ENCODE results near the gene MCTP1. TPM values are rescaled to one million over a fixed set of nuclear protein-coding genes. Genes with fewer than 3 reads are reported as not detected.
"Not testable (repeated sequence)": the region's sequence is repeated elsewhere in the genome, so short reads cannot be mapped to it uniquely, and the experiment has no call there.

The MCTP1 gene
- total RNA-seq, 2 donors from 2014 or later: 6.6 to 11.2 TPM

DNA sequence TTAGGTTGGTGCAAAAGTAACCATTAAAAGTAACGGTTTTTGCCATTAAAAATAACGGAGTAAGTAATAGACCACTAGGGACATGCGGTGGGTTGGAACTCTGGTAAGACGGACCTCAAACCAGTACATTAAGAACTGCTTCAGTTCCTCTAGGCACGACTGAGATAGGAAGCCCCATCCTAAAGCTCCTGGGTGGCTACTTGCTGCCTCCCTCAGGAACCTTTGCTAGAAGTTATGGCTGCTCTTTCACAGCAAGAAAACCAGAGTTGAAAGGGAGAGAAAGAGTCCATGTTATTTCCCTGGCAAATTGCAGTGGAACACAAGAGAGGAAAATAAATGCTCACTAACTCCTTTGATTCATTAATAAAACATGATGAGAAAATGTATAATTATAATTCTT is 47.6 kb downstream of the MCTP1 start:
- DNase-seq (ENCODE audit: low spot score) (no peak), ATAC-seq (no peak)
- Mint-ChIP-seq H3K36me3 (no peaks in the 10 kb centered on the region), H3K27ac (no peak overlapping the region), H3K9me3 (no peaks in the 10 kb centered on the region), H3K4me1 (ENCODE audit: low read depth in 2 of 2) (no peaks in the 10 kb centered on the region), H3K4me3 (no peak overlapping the region), H3K27me3 (peaks cover 2 to 7% of the 10 kb centered on the region in 2 donors)

DNA sequence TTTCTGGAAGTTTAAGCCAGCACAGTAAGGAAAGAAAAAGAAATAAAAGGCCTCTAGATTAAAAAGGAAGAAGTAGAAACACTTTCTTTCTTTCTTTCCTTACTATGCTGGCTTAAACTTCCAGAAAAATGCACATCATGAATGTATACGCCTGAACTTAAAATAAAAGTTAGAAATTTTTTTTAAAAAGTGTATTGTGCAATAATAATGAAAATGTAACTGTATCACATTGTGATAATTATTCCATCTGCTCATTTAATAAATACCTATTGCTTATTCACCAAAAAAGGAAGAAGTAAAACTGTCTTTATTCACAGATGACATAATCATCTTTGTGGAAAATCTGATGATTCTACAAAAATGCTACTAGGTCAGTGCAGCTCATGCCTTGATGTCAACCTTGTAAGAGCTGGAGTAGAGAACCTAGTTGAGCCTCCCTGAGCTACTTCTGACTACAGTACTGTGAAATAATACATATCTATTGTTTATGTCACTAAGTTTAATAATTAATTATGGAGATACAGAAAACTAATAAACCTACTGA is 49.4 kb downstream of the MCTP1 start:
- Mint-ChIP-seq H3K4me1 (ENCODE audit: low read depth in 2 of 2) (no peaks in the 10 kb centered on the region), H3K9me3 (no peaks in the 10 kb centered on the region), H3K4me3 (no peak overlapping the region), H3K36me3 (no peaks in the 10 kb centered on the region), H3K27me3 (peaks cover 2 to 7% of the 10 kb centered on the region in 2 donors), H3K27ac (no peak overlapping the region)
- DNase-seq (ENCODE audit: low spot score): no peak
- ATAC-seq: no peak

DNA sequence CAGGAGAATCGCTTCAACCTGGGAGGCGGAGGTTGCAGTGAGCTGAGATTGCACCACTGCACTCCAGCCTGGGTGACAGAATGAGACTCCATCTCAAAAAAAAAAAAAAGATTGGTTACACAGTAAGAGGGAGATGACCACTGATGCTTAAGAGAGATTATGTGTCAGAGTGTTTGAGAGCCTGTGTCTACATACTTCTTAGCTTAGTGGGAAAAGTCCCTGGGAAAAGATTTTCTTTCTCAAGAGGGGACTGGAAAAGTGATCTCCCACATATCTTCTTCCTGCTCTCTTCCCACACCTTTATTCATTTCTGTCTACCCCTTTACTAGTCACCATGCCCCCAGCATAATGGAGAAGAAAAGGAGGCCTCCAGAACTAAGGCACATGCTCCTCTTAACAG is 55.2 kb downstream of the MCTP1 start:
- Mint-ChIP-seq H3K4me3 (no peak overlapping the region), H3K36me3 (no peaks in the 10 kb centered on the region), H3K27ac (no peak overlapping the region), H3K9me3 (no peaks in the 10 kb centered on the region), H3K4me1 (ENCODE audit: low read depth in 2 of 2) (no peaks in the 10 kb centered on the region), H3K27me3 (no peaks in the 10 kb centered on the region)
- ATAC-seq: no peak
- no peak for DNase-seq (ENCODE audit: low spot score)

DNA sequence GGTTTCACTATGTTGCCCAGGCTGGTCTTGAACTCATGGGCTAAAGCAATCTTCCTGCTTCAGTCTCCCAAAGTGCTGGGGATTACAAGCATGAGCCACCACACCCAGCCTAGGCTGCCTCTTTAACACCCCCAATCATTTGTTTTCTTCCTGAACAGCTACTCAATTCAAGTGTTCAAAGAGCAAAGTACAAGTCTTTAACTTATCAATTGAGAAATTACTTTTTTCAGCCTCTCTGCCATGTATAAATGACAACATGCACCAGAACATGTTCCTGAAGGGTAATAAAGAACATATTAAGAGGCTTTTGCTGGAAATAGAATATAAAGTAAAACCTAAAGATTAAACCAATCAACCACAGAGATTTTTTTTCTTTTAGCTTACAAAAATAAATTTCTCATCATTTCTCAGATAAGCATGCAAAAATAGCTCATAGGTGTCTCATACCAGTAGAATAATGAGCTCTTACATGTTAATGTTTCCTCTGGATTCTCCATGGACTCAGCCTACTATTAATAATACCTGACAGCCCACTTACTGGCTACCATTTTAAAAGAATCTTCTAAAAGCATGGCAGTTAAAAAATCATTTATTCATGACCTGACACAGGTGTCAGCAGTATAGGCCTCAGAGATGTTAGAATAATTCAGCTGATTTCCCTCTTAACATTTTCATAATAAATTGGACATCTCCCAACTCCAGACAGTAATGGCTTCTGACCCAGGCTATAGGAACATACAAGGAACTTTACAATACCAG is 60.0 kb downstream of the MCTP1 start:
- Mint-ChIP-seq H3K4me3 (no peak overlapping the region), H3K27ac (no peak overlapping the region), H3K36me3 (no peaks in the 10 kb centered on the region), H3K9me3 (no peaks in the 10 kb centered on the region), H3K4me1 (ENCODE audit: low read depth in 2 of 2) (no peaks in the 10 kb centered on the region), H3K27me3 (no peaks in the 10 kb centered on the region)
- ATAC-seq (no peak), DNase-seq (ENCODE audit: low spot score) (no peak)

DNA sequence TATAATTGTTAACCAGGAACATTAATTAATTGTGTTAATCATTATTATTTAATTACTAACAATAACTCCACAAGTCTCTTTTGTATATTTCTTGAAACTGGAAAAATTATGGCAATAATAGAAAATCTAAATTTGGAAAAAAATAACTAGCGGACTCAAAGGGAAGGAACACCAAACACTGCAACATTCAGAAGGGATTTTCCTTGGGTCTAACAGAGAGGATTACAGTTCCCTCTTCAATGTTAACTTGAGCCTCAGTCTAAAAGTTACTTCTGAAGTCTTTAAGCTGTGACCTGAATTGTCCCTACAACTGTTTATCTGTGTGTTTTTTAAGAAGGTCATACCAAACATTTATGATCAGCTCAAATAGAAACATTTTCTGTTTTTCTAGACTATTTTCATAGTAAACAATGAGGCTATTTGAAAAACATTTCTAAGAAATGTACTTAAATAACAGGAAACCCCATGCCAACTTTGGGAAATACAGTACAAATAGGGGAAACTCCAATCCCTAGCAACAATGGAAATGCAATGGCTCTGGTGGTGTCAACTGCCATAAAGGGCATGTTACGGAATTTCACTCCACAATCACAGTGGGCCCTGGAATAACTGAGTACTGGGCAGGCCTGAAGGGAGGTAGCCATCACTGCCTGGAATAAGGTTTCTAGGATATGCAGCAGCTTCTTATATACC is 61.2 kb downstream of the MCTP1 start:
- DNase-seq (ENCODE audit: low spot score): no peak
- H3K27me3 Mint-ChIP-seq: no peaks in the 10 kb centered on the region
- no peak for ATAC-seq
- no peak overlapping the region for H3K27ac Mint-ChIP-seq
- no peaks in the 10 kb centered on the region for H3K9me3 Mint-ChIP-seq
- no peaks in the 10 kb centered on the region for H3K4me1 Mint-ChIP-seq (ENCODE audit: low read depth in 2 of 2)
- no peaks in the 10 kb centered on the region for H3K36me3 Mint-ChIP-seq
- no peak overlapping the region for H3K4me3 Mint-ChIP-seq

DNA sequence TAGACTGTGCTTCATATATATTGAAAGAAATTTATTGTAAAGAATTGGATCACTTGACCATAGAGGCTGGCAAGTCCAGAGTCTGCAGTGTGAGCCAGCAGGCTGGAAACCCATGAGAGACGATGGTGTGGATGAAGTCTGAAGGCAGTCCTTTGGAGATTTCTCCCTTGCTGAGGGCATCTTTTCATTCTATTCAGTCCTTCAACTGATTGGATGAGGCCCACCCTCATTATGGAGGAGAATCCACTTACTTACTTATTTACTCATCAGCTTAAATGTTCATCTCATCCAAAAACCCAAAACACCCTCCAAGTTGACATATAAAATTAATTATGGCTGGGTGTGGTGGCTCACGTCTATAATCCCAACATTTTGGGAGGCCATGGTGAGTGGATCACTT is 62.1 kb downstream of the MCTP1 start:
- Mint-ChIP-seq H3K27ac (no peak overlapping the region), H3K27me3 (no peaks in the 10 kb centered on the region), H3K36me3 (no peaks in the 10 kb centered on the region), H3K9me3 (no peaks in the 10 kb centered on the region), H3K4me3 (no peak overlapping the region), H3K4me1 (ENCODE audit: low read depth in 2 of 2) (no peaks in the 10 kb centered on the region)
- DNase-seq (ENCODE audit: low spot score) (no peak), ATAC-seq (no peak)

DNA sequence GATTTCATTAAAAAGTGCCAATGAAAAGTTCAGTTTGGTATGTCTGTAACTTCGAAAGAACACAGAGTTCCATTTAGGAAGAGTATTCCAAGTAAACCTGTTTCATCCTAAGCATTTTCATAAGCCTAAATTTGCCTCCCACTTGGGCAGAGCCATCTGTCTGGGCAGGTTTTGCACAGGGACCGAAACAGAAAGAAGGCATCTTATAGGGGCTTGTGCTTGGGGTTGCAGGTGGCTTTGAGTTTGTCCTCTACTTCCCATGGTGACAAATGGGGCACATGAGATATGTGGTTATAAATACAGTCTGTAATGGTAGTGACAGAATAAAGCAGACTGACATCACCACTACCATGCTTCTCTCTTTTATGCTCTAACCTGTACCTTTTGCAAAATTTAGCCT is 63.7 kb downstream of the MCTP1 start:
- no peaks in the 10 kb centered on the region for H3K27me3 Mint-ChIP-seq
- H3K4me3 Mint-ChIP-seq: no peak overlapping the region
- no peak overlapping the region for H3K27ac Mint-ChIP-seq
- no peaks in the 10 kb centered on the region for H3K9me3 Mint-ChIP-seq
- DNase-seq (ENCODE audit: low spot score): no peak
- H3K4me1 Mint-ChIP-seq (ENCODE audit: low read depth in 2 of 2): no peaks in the 10 kb centered on the region
- no peaks in the 10 kb centered on the region for H3K36me3 Mint-ChIP-seq
- no peak for ATAC-seq

DNA sequence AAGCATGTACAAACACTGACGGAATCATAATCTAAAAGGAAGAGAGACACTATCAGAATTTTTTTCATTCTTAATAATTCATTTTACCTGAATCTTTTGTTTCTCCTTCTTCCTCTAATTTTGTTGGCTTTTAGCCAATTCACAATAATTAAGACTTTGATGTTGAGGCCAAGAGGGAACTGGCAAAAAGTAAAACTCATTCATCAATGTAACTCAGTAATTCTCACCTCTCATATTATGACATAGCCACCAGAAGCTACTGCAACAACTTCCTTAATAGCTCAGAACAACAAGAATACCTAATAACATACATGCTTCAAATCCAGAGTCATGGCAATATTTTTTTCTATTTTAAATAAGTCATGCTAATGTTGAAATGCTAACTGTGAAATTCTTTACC is 64.5 kb downstream of the MCTP1 start:
- Mint-ChIP-seq H3K27ac (no peak overlapping the region), H3K36me3 (no peaks in the 10 kb centered on the region), H3K9me3 (no peaks in the 10 kb centered on the region), H3K4me3 (no peak overlapping the region), H3K27me3 (no peaks in the 10 kb centered on the region), H3K4me1 (ENCODE audit: low read depth in 2 of 2) (no peaks in the 10 kb centered on the region)
- ATAC-seq (no peak), DNase-seq (ENCODE audit: low spot score) (no peak)

DNA sequence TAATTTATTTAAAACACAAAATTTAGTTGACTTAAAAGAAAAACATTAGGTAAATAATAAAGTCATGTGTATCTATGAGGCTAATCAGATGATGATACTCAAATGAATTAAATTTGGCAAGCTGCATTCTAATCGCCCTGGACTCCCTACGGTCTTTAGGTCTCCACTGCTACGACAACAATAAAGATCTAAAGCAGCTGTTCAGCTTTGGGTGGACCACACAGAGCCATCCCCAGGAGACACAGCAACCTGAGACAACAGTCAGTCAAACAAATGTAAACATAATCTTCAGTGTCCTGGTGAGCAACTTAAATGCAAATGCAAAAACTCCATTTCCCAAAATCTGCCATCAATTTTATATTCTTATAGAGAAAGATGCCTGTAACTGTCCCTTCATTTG is 65.5 kb downstream of the MCTP1 start:
- Mint-ChIP-seq H3K4me3 (no peak overlapping the region), H3K27me3 (no peaks in the 10 kb centered on the region), H3K27ac (no peak overlapping the region), H3K36me3 (no peaks in the 10 kb centered on the region), H3K9me3 (no peaks in the 10 kb centered on the region), H3K4me1 (ENCODE audit: low read depth in 2 of 2) (no peaks in the 10 kb centered on the region)
- ATAC-seq: no peak
- DNase-seq (ENCODE audit: low spot score): no peak

DNA sequence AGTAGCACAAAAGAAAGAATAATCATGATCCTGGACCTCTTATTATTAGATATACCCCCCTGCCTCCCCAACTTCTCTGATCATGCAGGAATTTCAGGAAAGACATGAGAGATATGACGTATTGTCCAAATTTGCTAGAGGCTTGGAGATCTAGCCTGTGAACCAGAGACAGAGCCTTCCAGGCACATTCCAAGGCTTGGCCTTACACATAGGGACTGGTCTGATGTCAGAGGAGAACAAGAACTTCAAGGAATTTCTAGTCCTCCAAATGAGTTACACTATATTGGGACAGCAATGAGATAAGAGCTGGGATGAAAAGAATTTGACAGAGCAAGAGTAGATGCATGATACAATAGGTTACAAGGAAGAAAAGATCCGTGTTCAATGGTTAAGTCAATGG is 67.0 kb downstream of the MCTP1 start:
- Mint-ChIP-seq H3K36me3 (no peaks in the 10 kb centered on the region), H3K27me3 (no peaks in the 10 kb centered on the region), H3K4me3 (no peak overlapping the region), H3K27ac (no peak overlapping the region), H3K4me1 (ENCODE audit: low read depth in 2 of 2) (no peaks in the 10 kb centered on the region), H3K9me3 (no peaks in the 10 kb centered on the region)
- ATAC-seq (no peak), DNase-seq (ENCODE audit: low spot score) (no peak)

DNA sequence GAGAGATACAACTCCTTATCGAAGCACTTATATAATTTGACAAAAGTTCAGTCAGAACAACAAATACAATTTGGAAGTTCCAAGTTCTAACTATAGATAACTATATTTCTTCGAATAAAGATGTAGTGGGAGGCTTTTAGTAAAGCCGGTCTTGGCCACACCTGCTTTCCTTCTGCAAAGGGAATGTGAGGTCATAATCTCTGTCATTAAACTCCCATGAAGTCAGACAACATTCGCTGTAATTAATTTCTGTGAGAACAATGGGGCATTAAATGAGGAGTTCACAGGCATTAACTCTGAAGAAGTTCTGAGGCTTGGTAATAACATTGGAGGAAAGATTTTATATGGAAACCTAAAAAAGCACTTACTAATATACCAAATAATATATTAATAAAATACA is 67.5 kb downstream of the MCTP1 start:
- ATAC-seq: no peak
- no peaks in the 10 kb centered on the region for H3K27me3 Mint-ChIP-seq

DNA sequence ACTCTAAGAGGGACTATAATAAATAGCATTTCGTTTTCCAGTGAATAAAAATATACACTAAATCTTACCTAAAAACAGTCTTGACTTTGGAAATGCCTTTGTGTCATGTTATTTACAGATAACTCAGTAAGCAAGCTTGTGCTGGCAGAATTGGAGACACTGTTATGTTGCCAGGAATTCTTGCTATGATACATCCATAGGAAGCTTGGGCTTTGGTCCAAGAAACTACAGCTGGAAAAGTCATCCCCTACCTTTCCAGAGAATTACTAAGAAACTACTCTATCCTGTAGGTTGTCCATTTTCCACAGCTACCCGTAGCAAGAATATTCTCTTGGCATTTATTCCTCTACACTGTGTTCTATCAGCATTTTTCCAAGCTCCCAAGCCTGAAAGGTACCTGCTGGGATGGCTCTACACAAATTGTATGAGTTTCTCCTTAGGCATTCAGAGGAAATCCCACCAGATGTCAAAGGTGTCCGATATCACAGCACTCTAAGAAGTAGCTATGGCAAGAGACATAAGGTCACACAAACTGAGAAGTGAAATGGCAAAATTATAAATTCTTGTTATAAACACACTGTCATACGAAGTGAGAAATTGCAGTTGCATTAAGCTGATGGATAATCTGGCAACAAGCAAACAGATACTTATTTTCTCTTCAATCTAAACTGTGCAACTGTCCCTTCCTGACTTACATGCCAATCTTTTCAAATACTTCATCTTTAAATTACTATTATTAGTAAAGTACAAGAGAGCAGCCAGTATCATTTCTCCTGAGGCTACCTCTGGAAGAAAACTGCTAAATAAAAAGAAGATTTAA is 68.5 kb downstream of the MCTP1 start:
- Mint-ChIP-seq H3K27me3 (no peaks in the 10 kb centered on the region), H3K27ac (no peak overlapping the region), H3K9me3 (peaks cover 2% of the 10 kb centered on the region)

More for the DNA sequence above, 67.5 kb downstream of the MCTP1 start:
- DNase-seq (ENCODE audit: low spot score): no peak
- Mint-ChIP-seq H3K27ac (no peak overlapping the region), H3K4me3 (no peak overlapping the region), H3K4me1 (ENCODE audit: low read depth in 2 of 2) (no peaks in the 10 kb centered on the region), H3K9me3 (no peaks in the 10 kb centered on the region), H3K36me3 (no peaks in the 10 kb centered on the region)

DNA sequence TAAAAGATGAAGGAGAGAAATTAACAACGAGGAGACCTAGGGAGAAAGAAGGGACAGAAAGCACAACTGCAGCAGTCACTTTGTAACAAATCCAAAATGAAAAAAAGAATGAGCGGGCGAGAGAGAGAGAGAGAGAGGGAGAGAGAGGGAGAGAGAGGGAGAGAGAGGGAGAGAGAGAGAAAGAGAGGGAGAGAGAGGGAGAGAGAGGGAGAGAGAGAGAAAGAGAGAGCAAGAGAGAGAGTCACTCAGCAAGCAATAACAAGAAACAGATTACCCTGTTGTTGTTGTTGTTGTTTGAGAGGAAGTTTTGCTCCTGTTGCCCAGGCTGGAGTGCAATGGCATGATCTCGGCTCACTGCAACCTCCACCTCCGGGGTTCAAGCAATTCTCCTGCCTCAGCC is 77.1 kb downstream of the MCTP1 start:
- not testable (repeated sequence) for ATAC-seq; H3K36me3 Mint-ChIP-seq; H3K4me3 Mint-ChIP-seq; H3K27ac Mint-ChIP-seq; DNase-seq (ENCODE audit: low spot score); H3K27me3 Mint-ChIP-seq; H3K4me1 Mint-ChIP-seq (ENCODE audit: low read depth in 2 of 2)
- peaks cover 14% of the 10 kb centered on the region for H3K9me3 Mint-ChIP-seq

More for the DNA sequence above, 68.5 kb downstream of the MCTP1 start:
- ATAC-seq (no peak), DNase-seq (ENCODE audit: low spot score) (no peak)
- H3K4me1 Mint-ChIP-seq (ENCODE audit: low read depth in 2 of 2): no peaks in the 10 kb centered on the region
- H3K4me3 Mint-ChIP-seq: no peak overlapping the region
- peaks cover 6% of the 10 kb centered on the region for H3K36me3 Mint-ChIP-seq

DNA sequence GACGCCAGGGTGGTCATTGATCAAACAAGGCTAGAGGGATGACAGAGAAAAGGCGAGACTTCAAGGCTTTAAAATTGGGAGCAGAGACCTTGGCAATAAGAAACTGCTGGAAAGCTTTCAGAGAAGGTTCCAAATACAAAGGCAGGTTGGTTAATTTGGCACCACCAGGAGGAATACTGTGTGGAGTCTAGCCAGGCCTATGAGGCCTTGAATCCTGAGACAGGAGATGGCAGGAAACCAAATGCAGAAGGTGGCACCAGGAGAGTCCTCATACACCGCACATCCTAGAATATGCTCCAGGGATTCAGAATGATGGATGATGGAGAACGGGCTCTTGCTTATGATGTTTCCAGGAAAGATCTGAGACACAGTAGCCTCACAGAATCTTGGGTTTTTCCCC is 90.0 kb downstream of the MCTP1 start:
- no peaks in the 10 kb centered on the region for H3K36me3 Mint-ChIP-seq
- no peaks in the 10 kb centered on the region for H3K27me3 Mint-ChIP-seq
- H3K27ac Mint-ChIP-seq: no peak overlapping the region
- ATAC-seq: no peak
- H3K9me3 Mint-ChIP-seq: no peaks in the 10 kb centered on the region
- no peak overlapping the region for H3K4me3 Mint-ChIP-seq
- DNase-seq (ENCODE audit: low spot score): no peak
- no peaks in the 10 kb centered on the region for H3K4me1 Mint-ChIP-seq (ENCODE audit: low read depth in 2 of 2)
